ENCODE measurements around the gene SPECC1.

DNA sequence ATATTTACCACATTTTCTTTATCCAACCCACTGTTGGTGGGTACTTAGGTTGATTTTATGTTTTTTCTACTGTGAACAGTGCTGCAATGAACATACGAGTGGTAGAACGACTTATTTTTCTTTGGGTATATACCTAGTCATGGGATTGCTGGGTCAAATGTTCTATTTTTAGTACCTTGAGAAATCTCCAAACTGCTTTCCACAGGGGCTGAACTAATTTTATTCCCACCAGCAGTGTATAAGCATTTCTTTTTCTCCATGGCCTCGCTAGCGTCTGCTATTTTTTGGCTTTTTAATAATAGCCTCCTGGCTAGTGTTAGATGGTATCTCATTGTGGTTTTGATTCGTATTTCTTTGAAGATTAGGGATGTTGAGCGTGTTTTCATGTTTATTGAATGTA is 255.8 kb downstream of the SPECC1 start:
- TF ChIP-seq CTCF (conservative IDR thresholded peaks at IDR 0.05; ENCODE audit: low read depth, low read length), result no peak
- no peak for TF ChIP-seq EZH2 (IDR thresholded peaks at IDR 0.05; ENCODE audit: low read length, unreplicated experiment)
- TF ChIP-seq EZH2phosphoT487 (IDR thresholded peaks at IDR 0.05; ENCODE audit: borderline replicate concordance, low read length), result no peak

Data from PC-3 (cell line).